GM20431 (cell line): ENCODE measurements around the gene SIGLEC14.
"Not testable (repeated sequence)": the region's sequence is repeated elsewhere in the genome, so short reads cannot be mapped to it uniquely, and the experiment has no call there.

Source experiments
- in situ Hi-C: fragments of 300-500 bp; cut with MseI, MboI; formaldehyde crosslinking; loops from one replicate; pipeline ENCODE4 v1.15.0; 2020; ENCODE audit warnings: low sequenced_read_pairs; ENCODE audit not compliant: unreplicated experiment

The SIGLEC14 gene

GRCh38 chr19:51676566-51677083, 30.0 kb upstream of the SIGLEC14 start:
- in situ Hi-C loops, result no loop called here

DNA sequence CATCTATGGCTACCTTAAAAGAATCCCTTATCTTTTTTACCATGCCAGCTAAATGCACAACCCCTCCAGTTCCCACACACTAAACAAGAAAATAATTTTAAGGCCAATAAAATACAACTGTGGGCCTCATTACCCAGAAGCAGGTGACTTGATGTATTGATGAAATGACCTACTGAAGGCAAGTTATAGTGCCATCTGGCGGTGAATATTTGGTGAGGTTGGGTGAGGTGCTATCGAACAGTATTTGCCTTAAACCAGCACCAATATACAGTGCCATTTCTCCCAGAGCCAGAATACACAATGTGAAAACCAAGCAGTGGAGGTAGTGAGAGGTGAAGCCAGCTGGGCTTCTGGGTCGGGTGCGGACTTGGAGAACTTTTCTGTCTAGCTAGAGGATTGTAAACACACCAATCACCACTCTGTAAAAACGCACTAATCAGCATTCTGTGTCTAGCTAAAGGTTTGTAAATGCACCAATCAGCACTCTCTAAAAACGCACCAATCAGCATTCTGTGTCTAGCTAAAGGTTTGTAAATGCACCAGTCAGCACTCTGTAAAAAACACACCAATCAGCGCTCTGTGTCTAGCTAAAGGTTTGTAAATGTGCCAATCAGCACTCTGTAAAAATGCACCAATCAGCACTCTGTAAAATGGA, 29.4 kb upstream of the SIGLEC14 start:
- in situ Hi-C loops, result not testable (repeated sequence)

GRCh38 chr19:51668216-51668615, 21.6 kb upstream of the SIGLEC14 start:
- in situ Hi-C loops, result no loop called here

GRCh38 chr19:51664997-51665396, 18.4 kb upstream of the SIGLEC14 start:
- in situ Hi-C loops, result no loop called here

DNA sequence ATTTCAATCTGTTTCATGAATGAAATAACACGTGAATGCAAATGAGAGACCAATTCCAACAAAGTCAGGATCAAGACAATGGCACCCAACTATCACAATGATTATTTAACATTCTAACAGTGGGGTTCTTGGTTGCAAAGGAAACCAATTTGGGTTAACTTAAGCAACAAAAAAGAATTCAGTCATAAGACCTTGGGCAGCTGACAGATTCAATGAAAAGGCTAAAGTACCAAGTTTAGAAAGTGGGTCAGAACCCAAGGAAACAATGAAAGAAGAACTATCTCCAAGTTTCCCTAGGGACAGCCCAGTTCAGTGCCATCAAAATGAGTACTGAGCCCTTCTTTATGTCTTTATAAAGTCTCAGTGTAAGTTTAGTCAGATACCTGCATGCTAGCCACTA, 17.5 kb upstream of the SIGLEC14 start:
- in situ Hi-C loops, result no loop called here

DNA sequence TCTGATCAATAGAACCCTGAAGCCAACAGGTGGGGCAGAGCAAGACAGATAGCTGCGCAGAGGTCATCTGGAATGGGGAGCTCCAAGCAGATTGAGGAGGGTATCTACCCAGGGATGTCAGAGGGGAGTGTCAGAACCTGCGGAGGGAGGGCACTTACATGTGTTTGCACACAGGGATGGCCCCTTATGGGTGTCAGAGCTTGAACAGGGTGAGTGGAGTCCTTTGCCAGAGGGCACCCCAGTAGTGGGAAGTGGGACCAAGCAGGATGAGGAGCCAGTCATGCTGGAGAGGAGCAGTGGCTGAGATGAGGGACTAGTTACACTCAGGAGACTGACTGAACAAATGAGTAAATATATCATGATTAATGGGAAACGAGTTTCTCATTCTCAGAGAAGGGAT, 17.0 kb upstream of the SIGLEC14 start:
- in situ Hi-C loops, result no loop called here

DNA sequence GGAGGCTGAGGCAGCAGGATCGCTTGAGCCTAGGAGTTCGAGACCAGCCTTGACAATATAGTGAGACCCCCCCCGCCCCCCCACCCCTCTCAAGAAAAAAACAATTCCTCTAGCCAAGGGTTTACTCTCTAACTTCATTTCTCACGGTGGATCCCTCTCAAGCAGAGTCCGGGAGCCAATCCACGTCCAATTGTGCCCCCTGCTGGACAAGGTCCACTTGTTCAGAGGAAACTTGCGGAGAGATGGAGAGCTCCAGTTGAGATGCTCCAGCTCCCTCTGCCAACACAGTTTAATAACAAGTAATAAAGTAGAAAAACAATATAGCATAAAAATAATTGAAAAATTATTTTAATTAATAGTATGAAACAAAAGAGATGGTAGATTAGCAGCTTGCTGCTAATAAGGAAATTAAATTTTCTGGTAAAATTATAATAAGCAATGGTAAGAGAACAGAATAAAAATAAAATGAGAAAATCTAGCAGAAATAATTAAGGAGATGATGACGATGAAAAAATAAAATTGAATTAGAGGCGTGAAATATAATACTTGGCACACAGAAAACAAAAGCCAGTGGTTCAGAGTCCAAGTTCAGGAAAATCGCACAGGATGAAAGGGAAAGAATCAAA, 14.5 kb upstream of the SIGLEC14 start:
- in situ Hi-C loops, result no loop called here

- in situ Hi-C loops, result loop anchor here (10.0 kb wide), 2 partner anchors 180 to 320 kb away; partner anchors contain the start of gene CEACAM18
These were observed 8.2 kb upstream of the SIGLEC14 start for GRCh38 chr19:51654783-51655182.

DNA sequence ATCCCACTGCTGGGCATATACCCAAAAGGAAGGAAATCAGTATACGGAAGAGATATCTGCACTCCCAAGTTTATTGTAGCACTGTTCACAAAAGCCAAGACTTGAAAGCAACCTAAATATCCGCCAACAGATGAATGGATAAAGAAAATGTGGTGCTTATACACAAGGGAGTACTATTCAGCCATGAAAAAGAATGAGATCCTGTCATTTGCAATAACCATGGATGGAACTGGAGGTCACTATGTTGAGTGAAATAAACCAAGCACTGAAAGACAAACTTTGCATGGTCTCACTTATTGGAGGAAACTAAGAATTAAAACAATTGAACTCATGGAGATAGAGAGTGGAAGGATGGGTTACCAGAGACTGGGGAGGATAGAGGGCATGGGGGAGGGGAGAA, 6.5 kb upstream of the SIGLEC14 start:
- in situ Hi-C loops, result loop anchor here (10.0 kb wide), 2 partner anchors 178 to 318 kb away; partner anchors contain the start of gene CEACAM18

DNA sequence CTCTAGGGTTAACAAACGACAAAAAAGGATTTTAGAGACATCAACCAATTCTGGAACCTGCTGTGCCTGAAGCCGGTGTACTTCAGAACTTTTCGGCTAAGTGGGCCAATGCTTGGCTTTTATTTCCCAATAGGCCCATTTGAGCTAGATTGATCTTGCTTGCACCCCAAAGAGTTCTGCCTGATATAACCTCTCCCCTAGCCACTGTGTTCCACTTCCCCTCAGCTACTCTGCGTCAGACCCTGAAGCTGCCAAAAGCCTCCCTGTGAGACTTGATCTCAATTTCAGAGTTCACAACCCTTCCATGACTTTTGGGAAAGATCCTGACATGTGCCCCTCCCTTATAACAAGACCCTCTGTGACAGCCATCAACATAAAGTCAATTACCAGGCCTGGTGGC, 5.6 kb upstream of the SIGLEC14 start:
- in situ Hi-C loops, result loop anchor here (10.0 kb wide), 2 partner anchors 177 to 317 kb away; partner anchors contain the start of gene CEACAM18

DNA sequence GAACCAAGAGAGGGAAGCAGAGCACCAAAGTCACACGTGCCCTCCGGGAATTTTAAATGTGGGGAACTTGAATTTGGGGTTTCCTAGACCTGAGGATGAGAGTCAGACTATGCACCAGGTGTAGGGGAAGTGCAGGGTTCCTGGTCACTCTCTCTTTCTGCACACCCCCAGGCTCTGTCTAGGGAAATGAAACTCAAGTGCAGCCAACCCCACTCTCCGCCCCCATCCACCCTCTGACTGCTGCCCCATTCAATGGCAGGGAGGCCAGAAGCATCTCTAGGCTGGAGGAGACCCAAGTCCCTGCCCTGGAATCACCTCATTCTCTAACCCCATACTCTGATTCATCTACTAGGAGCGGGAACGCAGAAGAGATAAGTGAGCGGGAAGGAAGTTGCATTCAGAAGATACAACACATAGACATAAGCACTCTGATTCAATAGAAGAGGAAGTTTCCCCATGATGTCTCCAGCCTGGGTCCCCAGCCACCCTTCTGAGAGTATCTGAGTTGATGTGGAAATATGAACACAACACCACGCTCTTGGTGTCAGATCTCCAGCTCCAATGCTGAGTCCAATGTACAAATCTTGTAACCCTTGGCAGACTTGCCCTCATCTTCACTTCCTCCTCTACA, 4.7 kb upstream of the SIGLEC14 start:
- in situ Hi-C loops, result loop anchor here (10.0 kb wide), 2 partner anchors 177 to 317 kb away; partner anchors contain the start of gene CEACAM18

DNA sequence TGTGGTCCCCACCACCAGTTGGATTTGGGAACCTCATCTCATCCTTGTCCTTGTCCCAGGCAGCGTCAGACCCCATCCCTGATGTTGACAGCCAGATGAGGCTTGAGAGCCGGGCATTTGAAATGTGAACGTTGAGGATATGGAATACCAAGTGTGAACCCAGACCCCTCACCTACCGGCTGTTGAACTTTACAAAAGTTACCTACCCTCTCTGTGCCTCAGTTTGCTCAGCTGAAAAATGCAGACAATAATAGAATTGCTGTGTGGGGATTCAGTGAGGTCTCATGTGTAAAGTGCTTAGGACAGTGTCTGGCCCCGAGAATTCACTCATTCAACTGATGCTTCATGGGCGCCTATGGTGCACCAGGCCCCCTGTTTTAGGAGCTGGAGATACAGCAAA, 693 bp upstream of the SIGLEC14 start:
- in situ Hi-C loops, result no loop called here

DNA sequence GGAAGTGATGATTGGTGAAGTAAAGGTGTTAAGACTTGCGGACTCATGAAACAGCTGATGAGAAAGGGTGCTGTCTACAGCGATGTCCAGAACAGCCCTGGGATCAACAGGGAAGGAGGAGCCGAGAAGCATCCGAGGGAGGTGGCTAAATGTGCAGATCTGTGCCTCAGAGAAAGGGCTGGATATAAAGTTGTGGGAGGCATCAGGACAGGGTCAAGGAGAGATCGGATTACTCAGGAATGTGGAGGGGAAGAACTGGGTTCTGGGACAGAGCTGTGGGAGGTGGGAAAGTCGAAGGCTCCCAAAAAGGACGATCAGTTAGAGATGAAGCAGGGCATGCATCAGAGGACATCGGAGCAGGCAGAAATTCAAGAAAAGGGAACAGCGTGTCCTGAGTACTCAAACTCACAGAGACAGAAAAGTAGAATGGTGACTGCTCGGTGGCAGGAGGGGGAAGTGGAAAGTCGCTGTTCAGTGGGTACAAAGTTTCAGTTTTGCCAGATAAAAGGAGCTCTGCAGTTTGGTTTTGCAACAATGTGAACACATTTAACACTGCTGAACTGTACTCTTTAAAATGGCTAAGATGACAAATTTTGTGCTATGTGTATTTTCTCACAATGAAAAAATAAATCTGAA, 1.9 kb downstream of the SIGLEC14 start:
- in situ Hi-C loops, result no loop called here

DNA sequence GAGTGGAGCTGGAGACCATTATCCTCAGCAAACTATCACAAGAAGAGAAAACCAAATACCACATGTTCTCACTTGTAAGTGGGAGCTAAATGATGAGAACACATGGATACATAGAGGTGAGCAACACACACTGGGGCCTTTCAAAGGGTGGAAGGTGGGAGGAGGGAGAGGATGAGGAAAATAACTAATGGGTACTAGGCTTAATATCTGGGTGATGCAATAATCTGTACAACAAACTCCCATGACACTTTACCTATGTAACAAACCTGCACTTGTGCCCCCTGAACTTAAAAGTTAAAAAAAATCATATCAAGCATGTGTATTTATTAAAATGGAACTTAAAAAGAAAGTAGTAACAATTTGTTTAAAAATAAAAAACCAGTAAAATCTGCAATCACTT, 5.0 kb downstream of the SIGLEC14 start:
- in situ Hi-C loops, result no loop called here

DNA sequence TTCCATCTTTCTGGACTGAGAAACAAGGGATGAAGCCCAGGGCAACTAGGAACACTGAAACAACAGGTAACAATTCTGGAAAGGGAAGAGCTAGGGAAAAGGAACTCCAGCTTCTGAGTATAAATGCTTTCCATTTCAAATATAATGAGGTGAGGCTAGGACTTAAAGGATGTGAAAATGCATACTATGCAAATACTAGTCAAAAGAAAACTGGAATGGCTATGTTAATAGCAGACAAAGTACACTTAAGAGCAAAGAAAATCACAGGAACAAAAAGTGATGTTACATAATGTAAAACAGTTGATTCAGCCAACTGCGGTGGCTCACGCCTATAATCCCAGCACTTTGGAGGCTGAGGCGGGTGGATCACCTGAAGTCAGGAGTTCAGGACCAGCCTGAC, 6.2 kb downstream of the SIGLEC14 start:
- in situ Hi-C loops, result no loop called here

GRCh38 chr19:51639916-51640315, 6.7 kb downstream of the SIGLEC14 start:
- in situ Hi-C loops, result no loop called here

- in situ Hi-C loops, result no loop called here
These were observed 9.2 kb downstream of the SIGLEC14 start for GRCh38 chr19:51637362-51637978.

DNA sequence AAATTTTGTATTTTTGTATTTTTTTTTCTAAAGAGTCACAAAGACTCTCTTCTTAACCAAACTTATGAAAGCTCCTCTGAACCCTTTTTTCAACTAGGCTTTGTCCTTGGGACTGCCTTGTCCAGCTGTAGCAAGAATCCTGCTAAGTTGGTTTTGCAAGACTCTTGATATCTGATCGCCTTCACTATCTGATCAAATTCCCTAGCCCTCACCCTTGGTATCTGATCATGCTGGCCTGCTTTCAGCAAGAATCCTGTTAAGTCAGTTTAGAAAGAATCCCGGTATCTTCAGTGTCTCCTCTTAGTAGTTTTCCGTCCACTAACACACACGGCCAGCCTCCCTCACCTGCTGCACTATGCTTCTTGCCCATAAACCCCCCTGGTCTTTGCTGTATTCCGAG, 14.5 kb downstream of the SIGLEC14 start:
- in situ Hi-C loops, result no loop called here

DNA sequence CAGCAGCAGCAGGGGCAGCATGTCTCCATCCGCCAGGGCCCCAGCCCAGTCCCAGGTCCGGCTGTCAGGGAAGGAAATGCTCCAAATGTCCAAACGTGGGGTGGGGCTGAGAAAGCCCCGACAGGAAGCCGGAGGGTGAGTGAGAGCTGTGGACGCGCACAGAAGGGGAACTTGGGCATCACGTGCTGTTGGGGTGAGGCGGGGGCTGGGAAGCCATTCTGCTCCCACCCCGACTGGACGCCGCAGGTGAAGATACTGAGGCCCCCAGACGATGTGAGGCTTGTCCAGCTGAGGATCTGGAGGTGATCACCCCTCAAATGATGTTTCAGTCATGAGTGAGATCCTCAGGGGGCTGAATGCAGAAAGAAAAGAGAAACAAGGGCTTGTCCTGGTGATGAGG, 16.3 kb downstream of the SIGLEC14 start, which contains the start of gene SIGLEC5:
Gene SIGLEC5 (minus strand): TSS at position 87 of the 400 bp plus-strand sequence. CDS start 66 bp downstream, at position 21.
- in situ Hi-C loops, result not testable (repeated sequence)
